Neural progenitor cell (in vitro differentiated cells): Measurements from ENCODE around the gene USP48. TPM values are rescaled to one million over a fixed set of nuclear protein-coding genes. Genes with fewer than 3 reads are reported as not detected.

Experiments used
- DNase-seq: peaks from one replicate; pipeline ENCODE4 v3.0.0-alpha.2; 2016; ENCODE audit warnings: low spot score
- H2AFZ ChIP-seq: fragments of 200-600 bp; sonication (generic); replicated peaks from 2 replicates; pipeline ENCODE4 v1.6.1; 2016; ENCODE audit warnings: antibody characterized with exemption
- H3F3A ChIP-seq: fragments of 200-600 bp; sonication (generic); 2 replicates; pipeline ENCODE4 v1.6.1; 2016; ENCODE audit warnings: antibody characterized with exemption, low read depth
- H3K27ac ChIP-seq: fragments of 200-600 bp; sonication (generic); 2 replicates; pipeline ENCODE4 v1.5.1; 2016; ENCODE audit warnings: mild to moderate bottlenecking
- H3K27me3 ChIP-seq: fragments of 200-600 bp; sonication (generic); 2 replicates; pipeline ENCODE4 v1.6.1; 2016; ENCODE audit warnings: mild to moderate bottlenecking, moderate library complexity
- H3K36me3 ChIP-seq: fragments of 200-600 bp; sonication (generic); 2 replicates; pipeline ENCODE4 v1.5.1; 2016
- H3K4me1 ChIP-seq: fragments of 200-600 bp; sonication (generic); 2 replicates; pipeline ENCODE4 v1.6.1; 2016; ENCODE audit warnings: mixed run types
- H3K4me2 ChIP-seq: fragments of 200-600 bp; sonication (generic); 2 replicates; pipeline ENCODE4 v1.6.1; 2016
- H3K4me3 ChIP-seq: fragments of 200-600 bp; sonication (generic); 2 replicates; pipeline ENCODE4 v1.5.1; 2016
- H3K79me2 ChIP-seq: fragments of 200-600 bp; sonication (generic); 2 replicates; pipeline ENCODE4 v1.6.1; 2016; ENCODE audit warnings: low read depth
- H3K9ac ChIP-seq: fragments of 200-600 bp; sonication (generic); 2 replicates; pipeline ENCODE4 v1.6.1; 2016
- H3K9me3 ChIP-seq: fragments of 200-600 bp; sonication (generic); 2 replicates; pipeline ENCODE4 v1.5.1; 2016; ENCODE audit warnings: low read depth
- H4K20me1 ChIP-seq: fragments of 200-600 bp; sonication (generic); 2 replicates; pipeline ENCODE4 v1.6.1; 2016; ENCODE audit warnings: low read depth
- H3K27ac Mint-ChIP-seq: 3 replicates; pipeline ENCODE4 v1.8.0; 2021; ENCODE audit warnings: mixed read lengths
- H3K27me3 Mint-ChIP-seq: 2 replicates; pipeline ENCODE4 v1.8.0; 2022; ENCODE audit warnings: low read depth, mild to moderate bottlenecking, inconsistent platforms, moderate library complexity, mixed read lengths; ENCODE audit not compliant: insufficient read depth
- H3K36me3 Mint-ChIP-seq: 3 replicates; pipeline ENCODE4 v1.8.0; 2021; ENCODE audit warnings: mixed read lengths
- H3K4me1 Mint-ChIP-seq: 3 replicates; pipeline ENCODE4 v1.8.0; 2021; ENCODE audit warnings: mixed read lengths
- H3K4me3 Mint-ChIP-seq: 3 replicates; pipeline ENCODE4 v1.8.0; 2021; ENCODE audit warnings: mild to moderate bottlenecking, moderate library complexity, mixed read lengths
- H3K9me3 Mint-ChIP-seq: 3 replicates; pipeline ENCODE4 v1.8.0; 2020; ENCODE audit warnings: mixed read lengths
- EZH2 ChIP-seq: fragments of 200-600 bp; sonication (generic); IDR thresholded peaks from 2 replicates; pipeline ENCODE4 v1.6.1; 2017; ENCODE audit warnings: antibody characterized with exemption, mild to moderate bottlenecking, moderate library complexity
- EZH2phosphoT487 ChIP-seq: fragments of 200-600 bp; sonication (generic); IDR thresholded peaks from 2 replicates; pipeline ENCODE4 v1.6.1; 2017; ENCODE audit warnings: antibody characterized with exemption
- total RNA-seq: library from RNA; depleted of rRNA; stranded (reverse); fragments of >200 nt; gene quantifications from 2 replicates; pipeline ENCODE4 v1.2.3, GENCODE V29; 2015; ENCODE audit warnings: low replicate concordance
- TF ChIP-seq, protein P1 (sequence below): fragments of 200-600 bp; sonication (generic); IDR thresholded peaks from 2 replicates; pipeline ENCODE4 v1.5.1; 2017; ENCODE audit warnings: antibody characterized with exemption, mild to moderate bottlenecking

The USP48 gene
- total RNA-seq, 1 donor from 2014 or later, result 50.3 TPM

DNA sequence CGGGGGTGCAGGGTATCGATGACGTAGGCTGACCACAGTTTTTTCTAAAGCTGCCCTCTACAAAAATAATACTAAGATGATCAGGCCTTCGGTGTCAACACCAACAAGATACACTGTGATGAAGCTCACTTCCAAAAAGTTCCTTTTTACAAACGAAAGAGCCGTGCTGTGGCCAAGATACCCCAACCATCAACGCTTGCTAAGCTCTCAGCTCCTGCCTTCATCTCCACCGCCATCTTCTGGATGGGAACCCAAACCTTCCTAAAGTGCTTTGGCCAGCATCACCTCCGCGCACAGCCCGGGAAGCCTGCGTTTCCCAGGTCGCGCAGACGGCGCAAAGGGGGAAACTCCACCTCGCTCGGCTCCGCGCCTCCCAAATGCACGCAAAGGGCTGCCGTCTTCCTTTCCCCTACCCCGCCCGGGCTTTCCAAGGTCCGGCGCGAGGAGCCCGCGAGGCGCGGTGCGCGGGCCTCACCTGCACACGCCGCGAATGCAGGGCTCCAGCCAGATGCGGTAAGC lies 541 bp downstream of the USP48 start:
- peak overlapping the region; percentile 71 for H3K4me3 ChIP-seq
- no peaks in the 10 kb centered on the region for H3K36me3 ChIP-seq
- H3K9ac ChIP-seq, result no peak overlapping the region
- H3F3A ChIP-seq, result peaks cover 19% of the 10 kb centered on the region
- H3K4me1 ChIP-seq, result peaks cover 5% of the 10 kb centered on the region
- peaks cover 53% of the 10 kb centered on the region for H3K79me2 ChIP-seq
- no peaks in the 10 kb centered on the region for H3K9me3 ChIP-seq
- DNase-seq, result peak; percentile 76
- Mint-ChIP-seq H3K4me3 (peak overlapping the region; percentile 91), H3K36me3 (peaks cover 16% of the 10 kb centered on the region), H3K27me3 (no peaks in the 10 kb centered on the region), H3K27ac (peak overlapping the region; percentile 26), H3K9me3 (peaks cover 8% of the 10 kb centered on the region), H3K4me1 (peaks cover 16% of the 10 kb centered on the region)
- peak overlapping the region; percentile 99 for H2AFZ ChIP-seq
- peak overlapping the region; percentile 86 for H3K4me2 ChIP-seq
- H3K27ac ChIP-seq, result no peak overlapping the region
- H3K27me3 ChIP-seq, result peaks cover 10% of the 10 kb centered on the region
- H4K20me1 ChIP-seq, result peaks cover 25% of the 10 kb centered on the region
- TF ChIP-seq, protein P1, sequence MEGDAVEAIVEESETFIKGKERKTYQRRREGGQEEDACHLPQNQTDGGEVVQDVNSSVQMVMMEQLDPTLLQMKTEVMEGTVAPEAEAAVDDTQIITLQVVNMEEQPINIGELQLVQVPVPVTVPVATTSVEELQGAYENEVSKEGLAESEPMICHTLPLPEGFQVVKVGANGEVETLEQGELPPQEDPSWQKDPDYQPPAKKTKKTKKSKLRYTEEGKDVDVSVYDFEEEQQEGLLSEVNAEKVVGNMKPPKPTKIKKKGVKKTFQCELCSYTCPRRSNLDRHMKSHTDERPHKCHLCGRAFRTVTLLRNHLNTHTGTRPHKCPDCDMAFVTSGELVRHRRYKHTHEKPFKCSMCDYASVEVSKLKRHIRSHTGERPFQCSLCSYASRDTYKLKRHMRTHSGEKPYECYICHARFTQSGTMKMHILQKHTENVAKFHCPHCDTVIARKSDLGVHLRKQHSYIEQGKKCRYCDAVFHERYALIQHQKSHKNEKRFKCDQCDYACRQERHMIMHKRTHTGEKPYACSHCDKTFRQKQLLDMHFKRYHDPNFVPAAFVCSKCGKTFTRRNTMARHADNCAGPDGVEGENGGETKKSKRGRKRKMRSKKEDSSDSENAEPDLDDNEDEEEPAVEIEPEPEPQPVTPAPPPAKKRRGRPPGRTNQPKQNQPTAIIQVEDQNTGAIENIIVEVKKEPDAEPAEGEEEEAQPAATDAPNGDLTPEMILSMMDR, result peak; percentile 15
- no peak for TF ChIP-seq EZH2

DNA sequence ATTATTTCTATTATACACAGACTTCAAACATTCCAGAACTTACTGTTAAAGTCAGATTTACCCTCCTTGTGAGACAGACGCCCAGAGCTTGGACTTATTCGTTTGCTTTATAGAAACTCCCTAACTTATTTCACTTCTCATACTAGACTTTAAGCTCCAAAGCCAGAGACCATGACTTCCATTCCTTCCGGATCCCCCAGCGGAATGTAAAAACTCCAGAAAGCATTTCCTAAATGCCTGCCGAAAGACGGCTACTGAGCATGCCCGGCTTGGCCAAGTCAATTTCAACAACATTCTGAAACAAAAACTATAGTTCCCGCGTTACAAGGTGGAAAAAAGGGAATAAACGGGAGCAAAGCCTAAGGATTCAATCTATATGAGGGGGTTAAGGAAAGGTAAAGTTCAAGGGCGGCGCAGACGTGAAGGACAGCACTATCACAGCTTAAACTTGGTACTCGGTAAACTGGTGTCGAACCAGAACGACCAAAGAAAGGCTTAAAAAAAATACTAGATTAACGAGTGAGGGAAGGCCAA lies 1.1 kb downstream of the USP48 start:
- Mint-ChIP-seq H3K4me3 (peak overlapping the region; percentile 91), H3K4me1 (peaks cover 16% of the 10 kb centered on the region), H3K36me3 (peaks cover 19% of the 10 kb centered on the region), H3K27ac (peak overlapping the region; percentile 26), H3K27me3 (no peaks in the 10 kb centered on the region), H3K9me3 (peaks cover 8% of the 10 kb centered on the region)
- Histone ChIP-seq H3K4me3 (peak overlapping the region; percentile 71), H3K4me1 (peaks cover 5% of the 10 kb centered on the region), H3K36me3 (no peaks in the 10 kb centered on the region), H3K79me2 (peaks cover 58% of the 10 kb centered on the region), H2AFZ (no peak overlapping the region), H4K20me1 (peaks cover 30% of the 10 kb centered on the region), H3K27ac (no peak overlapping the region), H3K4me2 (peak overlapping the region; percentile 86), H3F3A (peaks cover 19% of the 10 kb centered on the region), H3K9me3 (no peaks in the 10 kb centered on the region), H3K9ac (no peak overlapping the region), H3K27me3 (peaks cover 10% of the 10 kb centered on the region)
- peak; percentile 34 for DNase-seq
- no peak for TF ChIP-seq EZH2
- TF ChIP-seq, protein P1, result no peak
- TF ChIP-seq EZH2phosphoT487, result no peak

DNA sequence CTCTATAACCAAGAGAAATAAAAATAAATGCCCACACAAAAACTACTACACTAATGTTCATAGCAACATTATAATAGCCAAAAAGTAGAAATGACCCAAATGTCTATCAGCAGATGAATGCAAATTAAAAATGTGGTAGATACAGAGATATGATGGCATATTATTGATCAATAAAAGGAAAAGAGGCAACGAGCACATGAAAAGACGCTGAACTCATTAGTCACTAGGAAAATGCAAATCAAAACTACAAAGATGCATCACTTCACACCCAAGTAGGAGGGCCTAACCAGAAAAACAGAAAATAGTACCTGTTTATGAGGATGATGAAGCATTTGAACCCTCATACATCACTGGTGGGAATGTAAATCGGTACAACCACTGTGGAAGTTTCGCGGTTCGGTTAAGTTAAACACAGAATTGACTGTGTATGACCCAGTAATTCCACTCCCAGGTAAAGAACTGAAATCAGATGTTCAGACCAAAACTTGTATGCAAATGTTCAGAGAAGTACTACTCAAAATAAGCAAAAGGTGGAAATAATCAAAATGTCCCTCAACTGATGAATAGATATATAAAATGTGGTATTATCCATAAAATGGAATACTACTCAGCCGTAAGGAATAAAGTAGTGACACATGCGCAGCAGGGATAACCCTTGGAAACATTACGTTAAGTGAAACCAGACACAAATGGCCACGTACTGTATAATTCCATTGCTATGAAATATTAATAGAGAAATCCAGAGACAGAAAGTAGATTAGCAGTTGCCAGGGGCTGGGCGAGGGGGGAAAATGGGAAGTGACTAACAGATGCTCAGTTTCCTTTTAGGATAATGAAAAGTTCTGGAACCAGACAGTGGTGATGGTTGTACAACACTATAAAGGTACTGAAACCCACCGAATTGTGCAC lies 3.1 kb downstream of the USP48 start:
- H3K27me3 ChIP-seq, result peaks cover 10% of the 10 kb centered on the region
- DNase-seq, result no peak
- H3F3A ChIP-seq, result peaks cover 19% of the 10 kb centered on the region
- Mint-ChIP-seq H3K27ac (no peak overlapping the region), H3K9me3 (peaks cover 8% of the 10 kb centered on the region), H3K27me3 (no peaks in the 10 kb centered on the region), H3K4me3 (peak overlapping the region; percentile 55), H3K36me3 (peaks cover 19% of the 10 kb centered on the region), H3K4me1 (peaks cover 16% of the 10 kb centered on the region)
- no peak overlapping the region for H3K4me3 ChIP-seq
- TF ChIP-seq EZH2 (no peak), EZH2phosphoT487 (no peak)
- TF ChIP-seq, protein P1, result no peak
- H3K79me2 ChIP-seq, result peaks cover 78% of the 10 kb centered on the region
- peaks cover 5% of the 10 kb centered on the region for H3K4me1 ChIP-seq
- H3K4me2 ChIP-seq, result no peak overlapping the region
- H2AFZ ChIP-seq, result no peak overlapping the region
- no peaks in the 10 kb centered on the region for H3K9me3 ChIP-seq
- no peaks in the 10 kb centered on the region for H3K36me3 ChIP-seq
- H3K9ac ChIP-seq, result no peak overlapping the region
- no peak overlapping the region for H3K27ac ChIP-seq
- H4K20me1 ChIP-seq, result peaks cover 30% of the 10 kb centered on the region
